A673 (cell line): Measurements from ENCODE around the gene SLC9A2.

Source experiments
- EZH2 ChIP-seq: fragments of 200-600 bp; sonication (generic); IDR thresholded peaks from 2 replicates; pipeline ENCODE4 v1.6.1; 2017; ENCODE audit warnings: borderline replicate concordance, low read depth, mild to moderate bottlenecking, mixed read lengths, antibody characterized with exemption, low read length; ENCODE audit not compliant: poor library complexity, severe bottlenecking
- TF ChIP-seq, protein P1 (sequence below): fragments of 300-800, 200-600 bp; sonication (generic); conservative IDR thresholded peaks from 2 replicates; pipeline ENCODE4 v1.5.1; 2017; ENCODE audit warnings: low read depth, mild to moderate bottlenecking, antibody characterized with exemption, low read length, moderate library complexity, mixed read lengths

DNA sequence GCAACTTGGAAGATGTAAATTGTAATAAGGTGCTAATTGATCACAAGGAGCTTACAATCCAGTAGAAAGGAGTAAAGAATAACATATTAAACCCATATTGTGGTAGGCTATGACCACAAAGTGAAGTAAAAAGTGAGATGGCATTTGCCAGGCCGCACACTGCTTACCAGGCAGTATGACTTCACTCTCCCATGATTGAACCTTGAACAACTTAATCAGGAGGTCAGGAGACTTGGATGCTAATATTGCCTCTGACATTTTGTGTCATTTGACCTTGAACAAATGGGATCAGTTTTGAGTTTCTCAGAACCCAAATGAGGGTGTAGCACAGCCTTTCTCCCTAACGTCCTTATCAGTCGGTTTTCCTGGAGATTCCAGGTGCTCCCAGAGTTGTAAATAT is 44.0 kb downstream of the SLC9A2 start:
- TF ChIP-seq, protein P1, sequence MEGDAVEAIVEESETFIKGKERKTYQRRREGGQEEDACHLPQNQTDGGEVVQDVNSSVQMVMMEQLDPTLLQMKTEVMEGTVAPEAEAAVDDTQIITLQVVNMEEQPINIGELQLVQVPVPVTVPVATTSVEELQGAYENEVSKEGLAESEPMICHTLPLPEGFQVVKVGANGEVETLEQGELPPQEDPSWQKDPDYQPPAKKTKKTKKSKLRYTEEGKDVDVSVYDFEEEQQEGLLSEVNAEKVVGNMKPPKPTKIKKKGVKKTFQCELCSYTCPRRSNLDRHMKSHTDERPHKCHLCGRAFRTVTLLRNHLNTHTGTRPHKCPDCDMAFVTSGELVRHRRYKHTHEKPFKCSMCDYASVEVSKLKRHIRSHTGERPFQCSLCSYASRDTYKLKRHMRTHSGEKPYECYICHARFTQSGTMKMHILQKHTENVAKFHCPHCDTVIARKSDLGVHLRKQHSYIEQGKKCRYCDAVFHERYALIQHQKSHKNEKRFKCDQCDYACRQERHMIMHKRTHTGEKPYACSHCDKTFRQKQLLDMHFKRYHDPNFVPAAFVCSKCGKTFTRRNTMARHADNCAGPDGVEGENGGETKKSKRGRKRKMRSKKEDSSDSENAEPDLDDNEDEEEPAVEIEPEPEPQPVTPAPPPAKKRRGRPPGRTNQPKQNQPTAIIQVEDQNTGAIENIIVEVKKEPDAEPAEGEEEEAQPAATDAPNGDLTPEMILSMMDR = no peak
- no peak for TF ChIP-seq EZH2
